DMS153 treated with DMSO at 0.1 percent for 48 hours (cell line): ENCODE results near the gene HIPK3.

Experiments used
- DNase-seq: peaks from one replicate; lab custom pipeline; 2025; ENCODE audit not compliant: unreplicated experiment; lab: John Stamatoyannopoulos, UW

HIPK3 gene

DNA sequence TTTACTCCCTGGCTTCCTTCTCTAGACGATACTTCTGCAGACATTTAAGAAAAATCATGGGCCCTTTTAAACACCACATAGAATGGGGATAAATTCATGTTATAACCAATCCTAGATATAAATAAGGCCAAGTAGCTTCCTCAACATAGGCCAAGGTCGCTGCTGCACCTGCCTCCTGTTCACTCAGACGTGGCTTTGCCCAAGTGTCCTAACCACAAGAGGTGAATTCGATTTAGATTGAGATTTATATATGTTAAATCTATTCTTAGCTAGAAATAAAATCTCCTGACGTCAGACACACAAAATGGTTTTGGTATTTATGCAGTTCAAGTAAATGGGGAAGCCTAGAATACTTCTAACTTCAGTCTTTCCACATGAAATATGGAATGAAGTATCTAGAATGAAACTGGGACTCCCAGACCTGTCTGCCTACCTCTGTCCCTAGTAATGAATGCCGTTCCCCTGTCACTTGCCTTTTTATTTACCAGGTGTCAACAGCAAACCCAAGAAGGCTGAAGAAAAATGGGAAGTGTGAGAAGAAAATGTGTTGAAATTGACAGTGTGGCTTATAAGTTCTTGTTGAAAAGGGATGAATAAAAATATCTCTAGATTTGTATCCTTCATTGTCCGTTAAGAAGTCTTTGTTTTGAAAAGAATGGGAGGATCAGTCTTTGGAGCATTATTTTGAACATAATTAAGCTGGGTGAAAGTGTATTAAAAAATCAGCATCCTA is 131.8 kb downstream of the HIPK3 start:
- no peak for DNase-seq

- DNase-seq: no peak
Measured at GRCh38 chr11:33389635-33390034, 132.5 kb downstream of the HIPK3 start.

GRCh38 chr11:33390944-33391892 is 134.0 kb downstream of the HIPK3 start:
- no peak for DNase-seq

DNA sequence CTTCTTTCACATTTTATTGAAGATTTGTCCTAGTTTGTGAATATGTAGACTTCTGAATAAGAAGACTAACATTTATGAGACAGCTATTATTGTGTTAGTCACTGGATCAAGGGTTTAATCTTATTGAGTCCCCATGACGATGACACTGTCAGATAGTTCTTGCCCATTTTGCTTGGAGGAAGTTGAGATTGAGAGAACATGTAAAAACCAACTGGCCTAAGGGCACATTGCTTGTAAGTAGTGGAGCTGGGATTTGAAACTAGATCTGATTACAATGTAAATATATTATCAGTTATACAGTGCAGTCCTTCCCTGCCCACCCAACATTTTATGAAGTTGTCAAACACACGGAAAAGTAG is 134.7 kb downstream of the HIPK3 start:
- no peak for DNase-seq

DNA sequence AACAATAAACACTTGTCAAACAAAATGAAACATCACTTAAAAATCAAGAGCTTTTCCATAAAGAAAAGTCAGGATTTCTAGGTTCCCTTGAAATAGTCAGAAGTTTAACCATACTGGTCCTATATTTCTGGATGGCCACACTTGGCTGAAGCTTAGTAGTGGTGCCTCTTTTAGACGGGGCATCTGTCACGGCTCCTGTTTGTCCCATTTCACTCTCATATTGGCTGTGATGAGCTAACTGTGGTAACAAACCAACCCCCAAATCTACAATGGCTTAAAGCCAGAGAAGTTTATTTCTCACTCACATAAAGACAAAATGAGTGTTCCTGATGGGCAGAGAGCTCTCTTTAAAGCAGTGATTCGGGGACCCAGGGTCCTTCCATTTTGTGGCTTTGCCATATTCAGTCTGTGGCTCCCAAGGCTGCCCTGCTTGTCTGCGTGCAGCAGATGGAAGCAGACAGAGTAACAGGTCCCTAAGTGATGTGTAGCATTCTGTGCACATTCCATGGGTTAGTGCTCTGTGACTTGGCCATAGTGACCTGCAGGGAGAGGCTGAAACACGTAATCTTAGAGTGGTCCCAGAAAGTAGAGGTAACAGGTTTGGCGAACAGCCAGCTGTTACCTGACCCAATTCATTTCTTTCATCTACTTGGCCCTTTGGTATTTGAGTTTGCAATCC is 137.4 kb downstream of the HIPK3 start:
- DNase-seq: no peak

- DNase-seq: no peak
Measured at GRCh38 chr11:33396361-33396760, 139.2 kb downstream of the HIPK3 start.

- DNase-seq: no peak
Measured at GRCh38 chr11:33399421-33399820, 142.2 kb downstream of the HIPK3 start.

GRCh38 chr11:33402066-33402465 is 144.9 kb downstream of the HIPK3 start:
- no peak for DNase-seq

GRCh38 chr11:33403344-33403743 is 146.2 kb downstream of the HIPK3 start:
- DNase-seq: no peak

- DNase-seq: no peak
Measured at GRCh38 chr11:33405834-33406602, 148.8 kb downstream of the HIPK3 start.
